ENCODE results near the gene SRGAP3. TPM values are rescaled to one million over a fixed set of nuclear protein-coding genes. Genes with fewer than 3 reads are reported as not detected.
A peak's percentile ranks its signal among the peaks of the same experiment; 100 is the strongest.

The SRGAP3 gene
- total RNA-seq, 2 experiments from 2014 or later: 2.8 to 3.2 TPM

GRCh38 chr3:9146367-9147071 is 102.9 kb downstream of the SRGAP3 start:
- Mint-ChIP-seq H3K4me3 (no peak overlapping the region), H3K36me3 (peaks cover 3% of the 10 kb centered on the region), H3K9me3 (ENCODE audit: low read depth) (peaks cover 16% of the 10 kb centered on the region), H3K27ac (no peak overlapping the region), H3K4me1 (peaks cover 9% of the 10 kb centered on the region), H3K27me3 (peaks cover 18% of the 10 kb centered on the region)
- DNase-seq (peak; percentile 59), ATAC-seq (peak; percentile 45)
- CTCF ChIA-PET: no interaction called here

- H3K9me3 Mint-ChIP-seq (ENCODE audit: low read depth): peaks cover 6% of the 10 kb centered on the region
- peaks cover 9% of the 10 kb centered on the region for H3K4me1 Mint-ChIP-seq
- CTCF ChIA-PET: no interaction called here
- ATAC-seq (no peak), DNase-seq (no peak)
- no peaks in the 10 kb centered on the region for H3K36me3 Mint-ChIP-seq
- peaks cover 33% of the 10 kb centered on the region for H3K27me3 Mint-ChIP-seq
- H3K27ac Mint-ChIP-seq: no peak overlapping the region
- no peak overlapping the region for H3K4me3 Mint-ChIP-seq
Observed at GRCh38 chr3:9143184-9143583, 106.3 kb downstream of the SRGAP3 start.

- peaks cover 9% of the 10 kb centered on the region for H3K4me1 Mint-ChIP-seq
- H3K9me3 Mint-ChIP-seq (ENCODE audit: low read depth): peaks cover 6% of the 10 kb centered on the region
- CTCF ChIA-PET: no interaction called here
- H3K27ac Mint-ChIP-seq: no peak overlapping the region
- H3K27me3 Mint-ChIP-seq: peaks cover 37% of the 10 kb centered on the region
- H3K36me3 Mint-ChIP-seq: no peaks in the 10 kb centered on the region
- no peak for DNase-seq
- no peak overlapping the region for H3K4me3 Mint-ChIP-seq
- no peak for ATAC-seq
Observed at GRCh38 chr3:9142362-9142761, 107.1 kb downstream of the SRGAP3 start.

- CTCF ChIA-PET: no interaction called here
Observed at GRCh38 chr3:9141928-9142289, 107.5 kb downstream of the SRGAP3 start.

GRCh38 chr3:9139366-9139765 is 110.1 kb downstream of the SRGAP3 start:
- Mint-ChIP-seq H3K9me3 (ENCODE audit: low read depth) (peaks cover 2% of the 10 kb centered on the region), H3K27me3 (peaks cover 46% of the 10 kb centered on the region), H3K27ac (no peak overlapping the region), H3K4me3 (no peak overlapping the region), H3K36me3 (no peaks in the 10 kb centered on the region), H3K4me1 (no peaks in the 10 kb centered on the region)
- CTCF ChIA-PET: no interaction called here
- DNase-seq: no peak
- ATAC-seq: no peak

More at GRCh38 chr3:9141928-9142289, 107.5 kb downstream of the SRGAP3 start:
- Mint-ChIP-seq H3K4me1 (peaks cover 6% of the 10 kb centered on the region), H3K27me3 (peaks cover 40% of the 10 kb centered on the region), H3K36me3 (no peaks in the 10 kb centered on the region), H3K4me3 (no peak overlapping the region), H3K27ac (no peak overlapping the region), H3K9me3 (ENCODE audit: low read depth) (peaks cover 6% of the 10 kb centered on the region)
- DNase-seq (no peak), ATAC-seq (no peak)

- ATAC-seq (no peak), DNase-seq (no peak)
- no peaks in the 10 kb centered on the region for H3K4me1 Mint-ChIP-seq
- no peak overlapping the region for H3K4me3 Mint-ChIP-seq
- H3K27me3 Mint-ChIP-seq: peaks cover 49% of the 10 kb centered on the region
- H3K9me3 Mint-ChIP-seq (ENCODE audit: low read depth): no peaks in the 10 kb centered on the region
- no peaks in the 10 kb centered on the region for H3K36me3 Mint-ChIP-seq
- no peak overlapping the region for H3K27ac Mint-ChIP-seq
- CTCF ChIA-PET: no interaction called here
Observed at GRCh38 chr3:9137676-9138075, 111.8 kb downstream of the SRGAP3 start.

- CTCF ChIA-PET: no interaction called here
- no peaks in the 10 kb centered on the region for H3K9me3 Mint-ChIP-seq (ENCODE audit: low read depth)
- H3K4me3 Mint-ChIP-seq: no peak overlapping the region
- DNase-seq: no peak
- peaks cover 47% of the 10 kb centered on the region for H3K27me3 Mint-ChIP-seq
- no peaks in the 10 kb centered on the region for H3K4me1 Mint-ChIP-seq
- no peaks in the 10 kb centered on the region for H3K36me3 Mint-ChIP-seq
- H3K27ac Mint-ChIP-seq: no peak overlapping the region
- no peak for ATAC-seq
Observed at GRCh38 chr3:9136746-9137465, 112.5 kb downstream of the SRGAP3 start.

GRCh38 chr3:9135930-9136525 is 113.4 kb downstream of the SRGAP3 start:
- no peaks in the 10 kb centered on the region for H3K4me1 Mint-ChIP-seq
- no peak overlapping the region for H3K27ac Mint-ChIP-seq
- DNase-seq (no peak), ATAC-seq (no peak)
- H3K4me3 Mint-ChIP-seq: no peak overlapping the region
- H3K9me3 Mint-ChIP-seq (ENCODE audit: low read depth): no peaks in the 10 kb centered on the region
- H3K36me3 Mint-ChIP-seq: no peaks in the 10 kb centered on the region
- H3K27me3 Mint-ChIP-seq: peaks cover 47% of the 10 kb centered on the region
- CTCF ChIA-PET: no interaction called here

GRCh38 chr3:9135526-9135925 is 113.9 kb downstream of the SRGAP3 start:
- H3K27me3 Mint-ChIP-seq: peaks cover 46% of the 10 kb centered on the region

GRCh38 chr3:9133656-9134055 is 115.8 kb downstream of the SRGAP3 start:
- peaks cover 42% of the 10 kb centered on the region for H3K27me3 Mint-ChIP-seq
- DNase-seq (no peak), ATAC-seq (no peak)
- H3K4me3 Mint-ChIP-seq: no peak overlapping the region
- CTCF ChIA-PET: no interaction called here
- H3K27ac Mint-ChIP-seq: no peak overlapping the region
- no peaks in the 10 kb centered on the region for H3K36me3 Mint-ChIP-seq
- no peaks in the 10 kb centered on the region for H3K9me3 Mint-ChIP-seq (ENCODE audit: low read depth)
- no peaks in the 10 kb centered on the region for H3K4me1 Mint-ChIP-seq

More at GRCh38 chr3:9135526-9135925, 113.9 kb downstream of the SRGAP3 start:
- H3K9me3 Mint-ChIP-seq (ENCODE audit: low read depth): no peaks in the 10 kb centered on the region
- no peak overlapping the region for H3K4me3 Mint-ChIP-seq
- CTCF ChIA-PET: no interaction called here
- ATAC-seq (no peak), DNase-seq (no peak)
- no peaks in the 10 kb centered on the region for H3K36me3 Mint-ChIP-seq
- no peaks in the 10 kb centered on the region for H3K4me1 Mint-ChIP-seq
- no peak overlapping the region for H3K27ac Mint-ChIP-seq

GRCh38 chr3:9130345-9131305 is 118.8 kb downstream of the SRGAP3 start:
- ATAC-seq (no peak), DNase-seq (no peak)
- H3K27me3 Mint-ChIP-seq: peaks cover 18% of the 10 kb centered on the region
- CTCF ChIA-PET: no interaction called here
- no peaks in the 10 kb centered on the region for H3K36me3 Mint-ChIP-seq
- no peaks in the 10 kb centered on the region for H3K4me1 Mint-ChIP-seq
- H3K27ac Mint-ChIP-seq: no peak overlapping the region
- no peaks in the 10 kb centered on the region for H3K9me3 Mint-ChIP-seq (ENCODE audit: low read depth)
- H3K4me3 Mint-ChIP-seq: no peak overlapping the region

- CTCF ChIA-PET: no interaction called here
- no peaks in the 10 kb centered on the region for H3K4me1 Mint-ChIP-seq
- H3K36me3 Mint-ChIP-seq: no peaks in the 10 kb centered on the region
- no peaks in the 10 kb centered on the region for H3K9me3 Mint-ChIP-seq (ENCODE audit: low read depth)
- no peak overlapping the region for H3K4me3 Mint-ChIP-seq
- ATAC-seq: no peak
- peaks cover 11% of the 10 kb centered on the region for H3K27me3 Mint-ChIP-seq
- no peak for DNase-seq
- no peak overlapping the region for H3K27ac Mint-ChIP-seq
Observed at GRCh38 chr3:9129365-9129764, 120.1 kb downstream of the SRGAP3 start.

GRCh38 chr3:9125278-9125951 is 124.0 kb downstream of the SRGAP3 start:
- CTCF ChIA-PET: interaction anchor here (1.3 kb wide), 1 partner anchor 43 kb away, joined by 3 read pairs; no protein-coding TSS in a partner anchor
- Mint-ChIP-seq H3K4me1 (no peaks in the 10 kb centered on the region), H3K9me3 (ENCODE audit: low read depth) (no peaks in the 10 kb centered on the region), H3K4me3 (no peak overlapping the region), H3K27me3 (peaks cover 3% of the 10 kb centered on the region), H3K36me3 (no peaks in the 10 kb centered on the region), H3K27ac (no peak overlapping the region)
- no peak for DNase-seq
- ATAC-seq: no peak
